CD14-positive monocyte (primary cell): Measurements from ENCODE around the gene ARMH3. TPM values are rescaled to one million over a fixed set of nuclear protein-coding genes. Genes with fewer than 3 reads are reported as not detected.

ENCODE experiments used
- DNase-seq, 3 donors: peaks; one replicate each; pipeline ENCODE4 v3.0.0-alpha.2; 2011 to 2022
- H2AFZ ChIP-seq: 2 replicates; pipeline ENCODE4 v1.6.0; 2012; ENCODE audit warnings: mild to moderate bottlenecking, low read depth, low read length, inconsistent platforms; ENCODE audit not compliant: insufficient read depth, poor library complexity, severe bottlenecking
- H3K27ac ChIP-seq, 2 donors: 1 replicate in 1 of 2; 2 replicates in 1 of 2; pipeline ENCODE4 v1.5.1; 2012 to 2013; ENCODE audit warnings: low read length in 2 of 2, control low read depth in 1 of 2, inconsistent platforms in 1 of 2, low read depth in 1 of 2, mild to moderate bottlenecking in 1 of 2
- H3K27me3 ChIP-seq, 2 donors: one replicate each; pipeline versions ENCODE4 v1.6.0 to v1.6.1; 2011 to 2013; ENCODE audit warnings: low read length in 2 of 2; ENCODE audit not compliant: control insufficient read depth in 2 of 2, insufficient read depth in 2 of 2
- H3K36me3 ChIP-seq, 2 donors: replicated peaks in 1 of 2; 1 replicate in 1 of 2; 2 replicates in 1 of 2; pipeline versions ENCODE4 v1.5.1 to v1.6.1; 2012 to 2013; ENCODE audit warnings: low read length in 2 of 2, control low read depth in 1 of 2, inconsistent platforms in 1 of 2, mild to moderate bottlenecking in 1 of 2; ENCODE audit not compliant: insufficient read depth in 2 of 2, control insufficient read depth in 1 of 2
- H3K4me1 ChIP-seq, 2 donors: 1 replicate in 1 of 2; 2 replicates in 1 of 2; pipeline versions ENCODE4 v1.5.1 to v1.6.1; 2012 to 2013; ENCODE audit warnings: low read length in 2 of 2, control low read depth in 1 of 2, inconsistent platforms in 1 of 2, mild to moderate bottlenecking in 1 of 2, moderate library complexity in 1 of 2; ENCODE audit not compliant: insufficient read depth in 2 of 2, control insufficient read depth in 1 of 2
- H3K4me2 ChIP-seq: replicated peaks from 2 replicates; pipeline ENCODE3; 2012; ENCODE audit warnings: low read length, moderate library complexity, mild to moderate bottlenecking; ENCODE audit not compliant: poor library complexity, severe bottlenecking; ENCODE audit errors: extremely low read depth
- H3K4me3 ChIP-seq, 3 experiments: fragments of 200-600 bp in 1 of 3; sonication (generic) in 1 of 3; replicated peaks in 1 of 3; 1 replicate in 2 of 3; 2 replicates in 1 of 3; pipeline ENCODE4 v1.5.1; 2011 to 2013; ENCODE audit warnings: low read length in 3 of 3, mild to moderate bottlenecking in 3 of 3, control low read depth in 2 of 3, low read depth in 2 of 3, inconsistent platforms in 1 of 3, moderate library complexity in 1 of 3
- H3K79me2 ChIP-seq: 2 replicates; pipeline ENCODE4 v1.6.0; 2012; ENCODE audit warnings: mild to moderate bottlenecking, control low read depth, inconsistent platforms, low read length, moderate library complexity; ENCODE audit not compliant: insufficient read depth
- H3K9ac ChIP-seq: 2 replicates; pipeline ENCODE4 v1.6.0; 2017; ENCODE audit warnings: low read length, mild to moderate bottlenecking; ENCODE audit not compliant: insufficient read depth, poor library complexity, severe bottlenecking
- H3K9me3 ChIP-seq, 2 donors: replicated peaks in 1 of 2; 1 replicate in 1 of 2; 2 replicates in 1 of 2; pipeline versions ENCODE4 v1.5.1 to v1.6.1; 2012 to 2013; ENCODE audit warnings: low read length in 2 of 2, control low read depth in 1 of 2; ENCODE audit not compliant: control insufficient read depth in 1 of 2, insufficient read depth in 1 of 2
- H4K20me1 ChIP-seq: 2 replicates; pipeline ENCODE4 v1.6.0; 2012; ENCODE audit warnings: mild to moderate bottlenecking, low read length, control low read depth, moderate library complexity; ENCODE audit not compliant: insufficient read depth
- H3K27ac Mint-ChIP-seq, 7 donors: one replicate each; pipeline ENCODE4 v1.8.0; 2020; ENCODE audit warnings: mild to moderate bottlenecking in 7 of 7, mixed read lengths in 7 of 7, moderate library complexity in 6 of 7, inconsistent platforms in 2 of 7
- H3K27me3 Mint-ChIP-seq, 3 donors: one replicate each; pipeline ENCODE4 v1.8.0; 2021 to 2022; ENCODE audit warnings: low read depth in 3 of 3, mild to moderate bottlenecking in 3 of 3, mixed read lengths in 3 of 3, moderate library complexity in 3 of 3, inconsistent platforms in 1 of 3
- H3K36me3 Mint-ChIP-seq, 2 donors: one replicate each; pipeline ENCODE4 v1.8.0; 2020; ENCODE audit warnings: mixed read lengths in 2 of 2, inconsistent platforms in 1 of 2, mild to moderate bottlenecking in 1 of 2
- H3K4me1 Mint-ChIP-seq: one replicate; pipeline ENCODE4 v1.8.0; 2020; ENCODE audit warnings: mild to moderate bottlenecking, mixed read lengths
- H3K4me3 Mint-ChIP-seq, 2 donors: one replicate each; pipeline ENCODE4 v1.8.0; 2020; ENCODE audit warnings: mild to moderate bottlenecking in 2 of 2, mixed read lengths in 2 of 2, moderate library complexity in 1 of 2
- H3K9me3 Mint-ChIP-seq, 7 donors: one replicate each; pipeline ENCODE4 v1.8.0; 2020 to 2022; ENCODE audit warnings: mixed read lengths in 7 of 7, mild to moderate bottlenecking in 6 of 7, moderate library complexity in 6 of 7, inconsistent platforms in 2 of 7
- WGBS: methylation state at CpG from one replicate; pipeline ENCODE4 v1.1.5; 2013; ENCODE audit warnings: missing lambda C conversion rate; ENCODE audit not compliant: insufficient coverage; 5-methylcytosine and 5-hydroxymethylcytosine counted together
- intact Hi-C, 2 donors: fragments of 100-400 bp; cut with micrococcal nuclease; formaldehyde crosslinking; loops; one replicate each; pipeline versions ENCODE4 v1.15.0 to v1.15.1; 2023
- polyA plus RNA-seq, 3 donors: library from polyadenylated mRNA; depleted of rRNA in 1 of 3; unstranded in 2 of 3; stranded (reverse) in 1 of 3; fragments of 300-500 nt in 2 of 3; fragments of >200 nt in 1 of 3; fragmentation: Illumina TruSeq in 2 of 3; gene quantifications; 1 replicate in 2 of 3; 2 replicates in 1 of 3; pipeline ENCODE4 v1.2.3, GENCODE V29; 2012 to 2021
- TF ChIP-seq, protein P1 (sequence below): fragments of 200-600 bp; IDR thresholded peaks from one replicate; pipeline ENCODE4 v1.8.0; 2022; ENCODE audit warnings: antibody characterized with exemption, mild to moderate bottlenecking

Gene ARMH3
- polyA plus RNA-seq, 3 donors, result 20.4 to 26.3 (median 22.1) TPM

DNA sequence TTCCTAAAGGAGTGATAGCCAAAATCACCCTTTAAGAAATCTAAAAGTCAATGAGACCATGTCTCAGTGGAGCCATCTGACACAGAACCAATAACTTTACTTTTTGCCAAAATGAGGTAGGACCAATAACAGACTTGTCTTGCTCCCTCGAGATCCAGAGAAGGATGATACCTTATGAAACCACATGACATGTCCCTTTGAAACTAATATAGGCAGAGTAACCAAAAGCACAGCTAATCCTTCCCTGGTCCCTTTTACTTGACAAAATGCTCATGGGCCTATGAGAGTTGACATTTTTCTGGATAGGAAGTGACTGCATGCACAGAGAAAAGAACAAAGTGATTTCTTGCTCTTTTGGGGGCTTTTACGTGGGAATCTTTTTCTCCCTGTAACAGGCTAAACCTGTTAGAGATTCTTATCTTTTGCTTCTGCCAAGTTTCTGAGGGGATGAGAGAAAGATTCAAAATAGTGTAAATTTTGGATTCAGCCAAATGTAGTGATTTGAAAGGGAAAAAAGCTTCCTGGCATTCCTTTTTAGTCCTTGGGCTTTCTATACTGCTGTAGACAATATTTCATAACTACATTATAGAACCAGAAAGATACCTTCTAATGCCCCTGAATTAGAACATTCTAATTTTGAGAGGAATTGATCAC is 87.6 kb downstream of the ARMH3 start:
- TF ChIP-seq, protein P1, sequence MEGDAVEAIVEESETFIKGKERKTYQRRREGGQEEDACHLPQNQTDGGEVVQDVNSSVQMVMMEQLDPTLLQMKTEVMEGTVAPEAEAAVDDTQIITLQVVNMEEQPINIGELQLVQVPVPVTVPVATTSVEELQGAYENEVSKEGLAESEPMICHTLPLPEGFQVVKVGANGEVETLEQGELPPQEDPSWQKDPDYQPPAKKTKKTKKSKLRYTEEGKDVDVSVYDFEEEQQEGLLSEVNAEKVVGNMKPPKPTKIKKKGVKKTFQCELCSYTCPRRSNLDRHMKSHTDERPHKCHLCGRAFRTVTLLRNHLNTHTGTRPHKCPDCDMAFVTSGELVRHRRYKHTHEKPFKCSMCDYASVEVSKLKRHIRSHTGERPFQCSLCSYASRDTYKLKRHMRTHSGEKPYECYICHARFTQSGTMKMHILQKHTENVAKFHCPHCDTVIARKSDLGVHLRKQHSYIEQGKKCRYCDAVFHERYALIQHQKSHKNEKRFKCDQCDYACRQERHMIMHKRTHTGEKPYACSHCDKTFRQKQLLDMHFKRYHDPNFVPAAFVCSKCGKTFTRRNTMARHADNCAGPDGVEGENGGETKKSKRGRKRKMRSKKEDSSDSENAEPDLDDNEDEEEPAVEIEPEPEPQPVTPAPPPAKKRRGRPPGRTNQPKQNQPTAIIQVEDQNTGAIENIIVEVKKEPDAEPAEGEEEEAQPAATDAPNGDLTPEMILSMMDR, result no peak
- peaks cover 25 to 76% of the 10 kb centered on the region in 2 donors for H3K36me3 ChIP-seq
- Mint-ChIP-seq H3K4me1 (peaks cover 56% of the 10 kb centered on the region), H3K4me3 (no peak overlapping the region), H3K27ac (peak overlapping the region in 4 of 7 donors; percentile 38 to 91 (median 85)), H3K36me3 (peaks cover 53 to 72% of the 10 kb centered on the region in 2 donors), H3K27me3 (no peaks in the 10 kb centered on the region), H3K9me3 (no peaks in the 10 kb centered on the region)
- H2AFZ ChIP-seq, result no peak overlapping the region
- no peaks in the 10 kb centered on the region for H3K27me3 ChIP-seq
- peak overlapping the region; percentile 49 for H3K4me2 ChIP-seq
- H3K4me1 ChIP-seq, result peaks cover 34 to 36% of the 10 kb centered on the region in 2 donors
- H3K27ac ChIP-seq, result peak overlapping the region in 1 of 2 donors; percentile 83
- no CpG with 5 or more reads among the region's 2 CpGs for WGBS
- H3K4me3 ChIP-seq, result peak overlapping the region in 1 of 3 experiments; percentile 48
- H3K9me3 ChIP-seq, result no peaks in the 10 kb centered on the region
- no peak overlapping the region for H3K9ac ChIP-seq
- H3K79me2 ChIP-seq, result peaks cover 24% of the 10 kb centered on the region
- H4K20me1 ChIP-seq, result no peaks in the 10 kb centered on the region
- no peak for DNase-seq
- intact Hi-C loops, result no loop called here

DNA sequence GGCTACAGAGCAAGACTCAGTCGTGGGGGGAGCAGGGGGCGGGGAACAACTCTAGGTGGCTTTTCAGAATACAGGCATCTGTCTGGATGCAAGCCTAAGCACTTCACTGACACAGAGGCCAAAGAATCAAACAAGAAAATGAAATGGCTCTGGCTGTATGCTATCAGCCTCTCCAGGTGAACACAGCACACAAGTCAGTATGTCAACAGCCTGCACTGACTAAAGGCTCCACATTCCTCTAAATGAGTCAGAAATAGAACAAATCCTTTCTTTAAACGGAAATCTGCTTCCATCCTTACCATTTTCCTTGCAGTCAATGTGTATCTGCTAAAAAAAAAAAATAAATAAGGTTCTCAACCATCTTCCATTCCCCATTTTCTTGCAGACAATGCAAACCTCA is 88.3 kb downstream of the ARMH3 start:
- DNase-seq, result no peak
- Mint-ChIP-seq H3K4me3 (no peak overlapping the region), H3K4me1 (peaks cover 50% of the 10 kb centered on the region), H3K9me3 (no peaks in the 10 kb centered on the region), H3K27ac (peak overlapping the region in 1 of 7 donors; percentile 50), H3K36me3 (peaks cover 53 to 71% of the 10 kb centered on the region in 2 donors), H3K27me3 (no peaks in the 10 kb centered on the region)
- no peak overlapping the region for H3K4me2 ChIP-seq
- H3K27ac ChIP-seq, result peak overlapping the region in 1 of 2 donors; percentile 83
- no peak overlapping the region for H3K4me3 ChIP-seq
- H3K9ac ChIP-seq, result no peak overlapping the region
- TF ChIP-seq, protein P1, result no peak
- H3K36me3 ChIP-seq, result peaks cover 25 to 75% of the 10 kb centered on the region in 2 donors
- H3K27me3 ChIP-seq, result no peaks in the 10 kb centered on the region
- H4K20me1 ChIP-seq, result no peaks in the 10 kb centered on the region
- H3K79me2 ChIP-seq, result peaks cover 23% of the 10 kb centered on the region
- H3K9me3 ChIP-seq, result no peaks in the 10 kb centered on the region
- 100% methylated on average over 2 of the region's 3 CpGs for WGBS
- no peak overlapping the region for H2AFZ ChIP-seq
- H3K4me1 ChIP-seq, result peaks cover 27 to 29% of the 10 kb centered on the region in 2 donors
- intact Hi-C loops, result no loop called here
